OCI-LY7 (cell line): ENCODE results near the gene GPR87. TPM values are rescaled to one million over a fixed set of nuclear protein-coding genes. Genes with fewer than 3 reads are reported as not detected.

Experiments used
- BruUV-seq: library from RNA; stranded (reverse); fragments of 400-500 nt; replicated peaks from 2 replicates; lab custom pipeline; 2021; lab: Mats Ljungman, UMichigan
- CTCF ChIA-PET: fragments of 300-600 bp; sonication (Branson Sonifier 250); formaldehyde crosslinking; loops from one replicate; lab custom pipeline; 2022; ENCODE audit warnings: antibody characterized with exemption; ENCODE audit not compliant: unreplicated experiment; lab: Charles Lee
- POLR2A ChIA-PET: fragments of 300-600 bp; sonication (Branson Sonifier 250); formaldehyde crosslinking; loops from one replicate; lab custom pipeline; 2022; ENCODE audit warnings: antibody characterized with exemption; lab: Charles Lee
- DNase-seq: peaks from one replicate; pipeline ENCODE4 v3.0.0-alpha.2; 2015; ENCODE audit warnings: low spot score
- H2AFZ ChIP-seq: fragments of 200-600 bp; sonication (generic), shearing (Covaris generic); 2 replicates; pipeline ENCODE4 v1.6.1; 2014; ENCODE audit warnings: mild to moderate bottlenecking, antibody characterized with exemption, low read length, moderate library complexity
- H3K27ac ChIP-seq: fragments of 200-600 bp; sonication (generic); 2 replicates; pipeline ENCODE4 v1.5.1; 2014; ENCODE audit warnings: mixed run types, low read depth, mild to moderate bottlenecking, moderate library complexity, low read length, inconsistent platforms; ENCODE audit not compliant: poor library complexity, severe bottlenecking
- H3K36me3 ChIP-seq: fragments of 200-600 bp; sonication (generic); 2 replicates; pipeline ENCODE4 v1.6.1; 2014; ENCODE audit warnings: mild to moderate bottlenecking, antibody characterized with exemption, low read length, moderate library complexity, mixed read lengths; ENCODE audit not compliant: insufficient read depth
- H3K4me1 ChIP-seq: fragments of 200-600 bp; sonication (generic); 2 replicates; pipeline ENCODE4 v1.5.1; 2014; ENCODE audit warnings: mild to moderate bottlenecking, low read length; ENCODE audit not compliant: insufficient read depth, poor library complexity, severe bottlenecking
- H3K4me2 ChIP-seq: fragments of 200-600 bp; sonication (generic); 2 replicates; pipeline ENCODE4 v1.6.1; 2014; ENCODE audit warnings: mild to moderate bottlenecking, low read length
- H3K4me3 ChIP-seq: fragments of 200-600 bp; sonication (generic); 2 replicates; pipeline ENCODE4 v1.5.1; 2014; ENCODE audit warnings: mild to moderate bottlenecking, low read depth, low read length; ENCODE audit not compliant: poor library complexity, severe bottlenecking
- H3K79me2 ChIP-seq: fragments of 200-600 bp; sonication (generic); 2 replicates; pipeline ENCODE4 v1.6.1; 2016; ENCODE audit warnings: low read depth, mild to moderate bottlenecking, low read length, moderate library complexity, mixed read lengths; ENCODE audit not compliant: insufficient read depth
- H3K9me2 ChIP-seq: fragments of 200-600 bp; sonication (generic); 2 replicates; pipeline ENCODE4 v1.6.1; 2016; ENCODE audit warnings: mild to moderate bottlenecking, low read length, mixed read lengths; ENCODE audit not compliant: insufficient read depth
- H3K9me3 ChIP-seq: fragments of 200-600 bp; sonication (generic); 2 replicates; pipeline ENCODE4 v1.6.1; 2014; ENCODE audit warnings: mild to moderate bottlenecking, mixed run types, low read length, mixed read lengths
- H4K20me1 ChIP-seq: fragments of 200-600 bp; sonication (generic); 2 replicates; pipeline ENCODE4 v1.6.1; 2014; ENCODE audit warnings: mild to moderate bottlenecking, antibody characterized with exemption, low read length, moderate library complexity, mixed read lengths; ENCODE audit not compliant: insufficient read depth
- EZH2phosphoT487 ChIP-seq: fragments of 200-600 bp; sonication (generic); IDR thresholded peaks from 2 replicates; pipeline ENCODE4 v1.6.1; 2018; ENCODE audit warnings: low read depth, borderline replicate concordance, mild to moderate bottlenecking, mixed run types, antibody characterized with exemption, low read length, moderate library complexity, mixed read lengths
- intact Hi-C: fragments of 100-400 bp; cut with micrococcal nuclease; formaldehyde crosslinking; loops from one replicate; pipeline ENCODE4 v1.10.0; 2022; ENCODE audit not compliant: unreplicated experiment
- total RNA-seq, 2 experiments: library from RNA; depleted of rRNA in 1 of 2; stranded (reverse); fragments of >200 nt in 1 of 2; shearing (Covaris generic) in 1 of 2; gene quantifications; 2 replicates each; pipeline ENCODE4 v1.2.3, GENCODE V29; 2014 to 2022
- TF ChIP-seq, protein P1 (sequence below): fragments of 200-600 bp; sonication (generic); conservative IDR thresholded peaks from 2 replicates; pipeline ENCODE4 v1.5.1; 2014; ENCODE audit warnings: mild to moderate bottlenecking, antibody characterized with exemption, low read length, moderate library complexity, mixed read lengths

The GPR87 gene
- total RNA-seq, 2 experiments from 2014 or later: not detected

GRCh38 chr3:151267066-151267465 lies 49.6 kb downstream of the GPR87 start:
- ChIA-PET POLR2A (interaction anchor here (0.7 to 3.1 kb wide), 9 partner anchors 9 to 132 kb away, joined by 3 to 10 read pairs (median 4); partner anchors contain the start of gene P2RY14), CTCF (no interaction called here)
- intact Hi-C loops: no loop called here
- Histone ChIP-seq H4K20me1 (peaks cover 5% of the 10 kb centered on the region; the same call in 1 of the 2 replicates), H3K4me1 (peaks cover 20% of the 10 kb centered on the region), H3K4me3 (no peak overlapping the region), H3K36me3 (no peaks in the 10 kb centered on the region), H3K9me3 (no peaks in the 10 kb centered on the region), H3K27ac (no peak overlapping the region), H3K9me2 (no peaks in the 10 kb centered on the region), H3K79me2 (no peaks in the 10 kb centered on the region), H2AFZ (no peak overlapping the region), H3K4me2 (no peak overlapping the region)
- no peak for DNase-seq
- BruUV-seq: no TSS peak
- no peak for TF ChIP-seq EZH2phosphoT487
- TF ChIP-seq, protein P1, sequence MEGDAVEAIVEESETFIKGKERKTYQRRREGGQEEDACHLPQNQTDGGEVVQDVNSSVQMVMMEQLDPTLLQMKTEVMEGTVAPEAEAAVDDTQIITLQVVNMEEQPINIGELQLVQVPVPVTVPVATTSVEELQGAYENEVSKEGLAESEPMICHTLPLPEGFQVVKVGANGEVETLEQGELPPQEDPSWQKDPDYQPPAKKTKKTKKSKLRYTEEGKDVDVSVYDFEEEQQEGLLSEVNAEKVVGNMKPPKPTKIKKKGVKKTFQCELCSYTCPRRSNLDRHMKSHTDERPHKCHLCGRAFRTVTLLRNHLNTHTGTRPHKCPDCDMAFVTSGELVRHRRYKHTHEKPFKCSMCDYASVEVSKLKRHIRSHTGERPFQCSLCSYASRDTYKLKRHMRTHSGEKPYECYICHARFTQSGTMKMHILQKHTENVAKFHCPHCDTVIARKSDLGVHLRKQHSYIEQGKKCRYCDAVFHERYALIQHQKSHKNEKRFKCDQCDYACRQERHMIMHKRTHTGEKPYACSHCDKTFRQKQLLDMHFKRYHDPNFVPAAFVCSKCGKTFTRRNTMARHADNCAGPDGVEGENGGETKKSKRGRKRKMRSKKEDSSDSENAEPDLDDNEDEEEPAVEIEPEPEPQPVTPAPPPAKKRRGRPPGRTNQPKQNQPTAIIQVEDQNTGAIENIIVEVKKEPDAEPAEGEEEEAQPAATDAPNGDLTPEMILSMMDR: no peak

DNA sequence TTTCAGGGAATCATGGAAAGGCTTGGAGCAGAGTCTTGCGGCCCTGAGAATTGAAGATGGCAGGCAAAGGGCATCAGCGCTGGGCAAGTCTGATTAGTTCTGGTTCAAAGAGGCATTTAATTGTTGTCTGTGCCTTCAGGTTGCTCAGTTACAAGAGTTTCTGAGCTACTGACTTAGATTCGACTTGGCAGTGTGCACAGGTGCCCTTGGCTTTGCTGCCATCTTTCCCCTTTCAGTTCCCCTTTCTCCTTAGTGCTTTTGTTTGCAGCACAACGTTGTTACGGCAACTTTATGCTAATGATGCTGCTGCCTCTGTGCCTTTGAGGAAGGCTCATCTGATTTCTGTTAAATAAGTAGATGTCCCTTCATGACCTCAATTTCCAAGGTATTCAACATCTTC lies 50.8 kb downstream of the GPR87 start:
- Histone ChIP-seq H2AFZ (no peak overlapping the region), H3K36me3 (no peaks in the 10 kb centered on the region), H3K4me3 (no peak overlapping the region), H3K79me2 (no peaks in the 10 kb centered on the region), H3K9me2 (no peaks in the 10 kb centered on the region), H3K4me2 (peak overlapping the region; percentile 54), H4K20me1 (peaks cover 5% of the 10 kb centered on the region; the same call in 1 of the 2 replicates), H3K9me3 (no peaks in the 10 kb centered on the region), H3K4me1 (peaks cover 20% of the 10 kb centered on the region), H3K27ac (peak overlapping the region; percentile 30)
- TF ChIP-seq EZH2phosphoT487: no peak
- TF ChIP-seq, protein P1: no peak
- intact Hi-C loops: no loop called here
- ChIA-PET POLR2A (interaction anchor here (0.6 to 3.1 kb wide), 6 partner anchors 12 to 544 kb away, joined by 3 to 9 read pairs (median 4); partner anchors contain the start of gene P2RY14), CTCF (no interaction called here)
- BruUV-seq: no TSS peak
- DNase-seq: peak; percentile 91

- H3K27ac ChIP-seq: no peak overlapping the region
- ChIA-PET POLR2A (interaction anchor here (0.6 to 3.1 kb wide), 5 partner anchors 11 to 37 kb away, joined by 3 to 9 read pairs (median 4); partner anchors contain the start of gene P2RY14), CTCF (no interaction called here)
- peaks cover 5% of the 10 kb centered on the region; the same call in 1 of the 2 replicates for H4K20me1 ChIP-seq
- H2AFZ ChIP-seq: no peak overlapping the region
- H3K4me2 ChIP-seq: peak overlapping the region; percentile 54
- H3K4me3 ChIP-seq: no peak overlapping the region
- no peaks in the 10 kb centered on the region for H3K9me2 ChIP-seq
- no peak for DNase-seq
- intact Hi-C loops: no loop called here
- H3K79me2 ChIP-seq: no peaks in the 10 kb centered on the region
- no peaks in the 10 kb centered on the region for H3K9me3 ChIP-seq
- peaks cover 20% of the 10 kb centered on the region for H3K4me1 ChIP-seq
- no peaks in the 10 kb centered on the region for H3K36me3 ChIP-seq
- no TSS peak for BruUV-seq
- TF ChIP-seq, protein P1: no peak
- no peak for TF ChIP-seq EZH2phosphoT487
Observed at GRCh38 chr3:151265166-151265565, 51.5 kb downstream of the GPR87 start.
